Fibroblast of villous mesenchyme (primary cell): ENCODE results near the gene HMCN2. TPM values are rescaled to one million over a fixed set of nuclear protein-coding genes. Genes with fewer than 3 reads are reported as not detected.

Experiments
- DNase-seq: peaks from one replicate; pipeline ENCODE4 v3.0.0-alpha.2; 2010; ENCODE audit warnings: low read depth
- H3K4me3 ChIP-seq: 2 replicates; pipeline ENCODE4 v1.5.1; 2011; ENCODE audit warnings: low read depth, mild to moderate bottlenecking, low read length
- total RNA-seq: library from RNA; depleted of rRNA; stranded (reverse); fragments of >200 nt; gene quantifications from 2 replicates; pipeline ENCODE4 v1.2.3, GENCODE V29; 2012
- TF ChIP-seq, protein P1 (sequence below): IDR thresholded peaks from 2 replicates; pipeline ENCODE4 v1.5.1; 2012; ENCODE audit warnings: low read depth, mild to moderate bottlenecking, low read length; ENCODE audit not compliant: insufficient read depth

HMCN2 gene
- total RNA-seq, 1 donor = not detected

DNA sequence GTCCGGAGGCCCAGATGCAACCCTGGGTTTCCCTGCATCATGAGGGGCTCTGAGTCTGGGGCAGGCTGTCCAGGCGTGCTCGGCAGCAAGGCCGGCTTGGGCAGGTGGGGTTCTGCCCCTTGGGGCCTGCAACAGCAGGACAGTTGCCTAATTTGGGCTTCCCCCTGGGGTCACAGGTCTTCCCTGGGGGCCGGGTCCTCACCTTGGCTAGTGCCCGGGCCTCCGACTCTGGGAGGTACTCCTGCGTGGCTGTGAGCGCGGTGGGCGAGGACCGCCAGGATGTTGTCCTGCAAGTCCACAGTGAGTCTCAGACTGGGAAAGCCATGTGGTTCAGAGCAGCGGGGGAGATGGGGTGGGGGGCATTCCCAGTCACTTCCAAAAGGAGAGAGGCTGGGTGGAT lies 97.1 kb downstream of the HMCN2 start:
- H3K4me3 ChIP-seq = no peak overlapping the region
- no peak for DNase-seq
- TF ChIP-seq, protein P1, sequence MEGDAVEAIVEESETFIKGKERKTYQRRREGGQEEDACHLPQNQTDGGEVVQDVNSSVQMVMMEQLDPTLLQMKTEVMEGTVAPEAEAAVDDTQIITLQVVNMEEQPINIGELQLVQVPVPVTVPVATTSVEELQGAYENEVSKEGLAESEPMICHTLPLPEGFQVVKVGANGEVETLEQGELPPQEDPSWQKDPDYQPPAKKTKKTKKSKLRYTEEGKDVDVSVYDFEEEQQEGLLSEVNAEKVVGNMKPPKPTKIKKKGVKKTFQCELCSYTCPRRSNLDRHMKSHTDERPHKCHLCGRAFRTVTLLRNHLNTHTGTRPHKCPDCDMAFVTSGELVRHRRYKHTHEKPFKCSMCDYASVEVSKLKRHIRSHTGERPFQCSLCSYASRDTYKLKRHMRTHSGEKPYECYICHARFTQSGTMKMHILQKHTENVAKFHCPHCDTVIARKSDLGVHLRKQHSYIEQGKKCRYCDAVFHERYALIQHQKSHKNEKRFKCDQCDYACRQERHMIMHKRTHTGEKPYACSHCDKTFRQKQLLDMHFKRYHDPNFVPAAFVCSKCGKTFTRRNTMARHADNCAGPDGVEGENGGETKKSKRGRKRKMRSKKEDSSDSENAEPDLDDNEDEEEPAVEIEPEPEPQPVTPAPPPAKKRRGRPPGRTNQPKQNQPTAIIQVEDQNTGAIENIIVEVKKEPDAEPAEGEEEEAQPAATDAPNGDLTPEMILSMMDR = no peak

DNA sequence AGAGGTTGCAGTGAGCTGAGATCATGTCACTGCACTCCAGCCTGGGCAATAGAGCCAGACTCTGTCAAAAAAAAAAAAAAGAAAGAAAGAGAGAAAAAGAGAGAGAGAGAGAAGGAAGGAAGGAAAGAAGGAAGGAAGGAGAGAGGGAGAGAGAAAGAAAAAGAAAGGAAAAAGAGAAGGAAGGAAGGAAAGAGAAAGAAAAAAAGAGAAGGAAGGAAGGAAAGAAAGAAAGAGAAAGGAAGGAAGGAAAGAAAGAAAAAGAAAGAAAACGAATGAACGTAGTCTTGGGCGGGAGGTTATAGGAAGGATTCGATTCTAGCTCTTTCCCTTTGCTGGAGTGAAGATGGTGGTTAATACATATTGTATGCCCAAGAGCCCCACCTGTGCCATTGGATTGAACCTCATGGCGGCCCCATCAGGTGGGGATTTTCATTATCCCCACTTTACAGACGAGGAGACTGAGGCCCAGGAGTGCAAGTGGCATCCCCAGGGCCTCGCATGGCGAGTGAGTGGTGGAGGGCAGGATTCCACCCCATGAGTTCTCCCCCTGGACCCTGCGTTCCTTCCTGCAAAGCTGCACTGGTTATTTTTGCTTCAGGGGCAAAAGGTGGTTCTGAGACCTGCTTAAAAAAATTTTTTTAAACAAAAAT lies 98.3 kb downstream of the HMCN2 start:
- no peak for DNase-seq
- TF ChIP-seq, protein P1 = no peak
- H3K4me3 ChIP-seq = no peak overlapping the region

- TF ChIP-seq, protein P1 = no peak
- H3K4me3 ChIP-seq = no peak overlapping the region
- DNase-seq = no peak
Observed at GRCh38 chr9:130364619-130365322, 99.2 kb downstream of the HMCN2 start.

GRCh38 chr9:130365323-130365721 lies 99.8 kb downstream of the HMCN2 start:
- no peak overlapping the region for H3K4me3 ChIP-seq
- no peak for DNase-seq
- TF ChIP-seq, protein P1 = no peak

DNA sequence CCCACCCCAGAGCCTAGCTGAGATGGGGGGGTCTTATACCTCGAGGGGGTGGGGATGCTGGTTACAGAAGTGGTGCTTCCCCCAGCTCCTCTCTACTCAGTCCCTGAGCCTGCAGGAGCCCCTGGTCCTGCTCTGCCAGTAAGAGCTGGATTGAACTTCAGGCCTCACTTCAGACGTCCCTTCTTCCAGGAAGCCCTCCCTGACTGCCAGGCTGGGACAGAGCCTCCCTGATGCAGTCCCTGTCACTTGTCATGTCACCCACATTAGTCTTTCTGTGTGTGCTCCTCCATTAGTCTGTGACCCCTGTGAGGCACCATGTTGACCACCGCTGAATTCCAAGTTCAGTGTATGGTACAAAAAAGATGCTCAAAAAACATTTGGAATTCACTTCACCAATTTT lies 100.5 kb downstream of the HMCN2 start:
- DNase-seq = no peak
- TF ChIP-seq, protein P1 = no peak
- H3K4me3 ChIP-seq = no peak overlapping the region

DNA sequence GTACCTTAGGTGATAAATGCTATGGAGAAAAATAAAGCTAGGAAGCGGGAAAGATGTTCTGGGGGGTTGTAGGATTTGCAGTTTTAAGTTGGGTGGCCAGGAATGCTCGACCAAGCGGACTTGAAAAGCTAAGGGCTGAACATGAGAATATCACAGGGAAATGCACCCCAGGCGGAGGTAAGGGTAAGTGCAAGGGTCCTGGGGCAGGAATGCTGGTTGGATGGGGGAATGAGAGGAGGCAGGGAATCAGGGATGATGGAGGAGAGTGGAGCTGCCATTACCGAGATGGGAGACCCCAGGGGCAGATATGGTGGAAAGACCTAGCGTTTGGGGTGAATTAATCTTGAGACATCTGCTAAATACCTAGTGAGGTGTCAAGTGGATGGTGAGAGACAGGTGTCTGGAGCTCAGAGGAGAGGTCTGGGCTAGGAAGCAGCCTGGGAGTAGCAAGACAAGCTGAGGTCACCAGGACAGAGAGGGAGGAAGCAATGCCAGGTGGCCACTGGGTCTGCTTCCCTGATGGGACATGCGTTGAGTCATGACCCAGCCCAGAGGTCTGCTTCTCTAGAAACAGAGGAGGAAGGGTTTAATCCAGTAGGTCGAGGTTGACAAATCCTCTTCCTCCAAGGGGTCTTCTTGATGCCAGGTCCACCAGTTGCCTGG lies 101.5 kb downstream of the HMCN2 start:
- H3K4me3 ChIP-seq = no peak overlapping the region
- TF ChIP-seq, protein P1 = no peak
- DNase-seq = no peak
